NCI-H526 treated with DMSO at 0.1 percent for 48 hours (cell line): ENCODE data around the gene TFEC.
"Not testable (repeated sequence)": the region's sequence is repeated elsewhere in the genome, so short reads cannot be mapped to it uniquely, and the experiment has no call there.

Source experiments
- DNase-seq: peaks from one replicate; lab custom pipeline; 2025; lab: John Stamatoyannopoulos, UW

Gene TFEC

DNA sequence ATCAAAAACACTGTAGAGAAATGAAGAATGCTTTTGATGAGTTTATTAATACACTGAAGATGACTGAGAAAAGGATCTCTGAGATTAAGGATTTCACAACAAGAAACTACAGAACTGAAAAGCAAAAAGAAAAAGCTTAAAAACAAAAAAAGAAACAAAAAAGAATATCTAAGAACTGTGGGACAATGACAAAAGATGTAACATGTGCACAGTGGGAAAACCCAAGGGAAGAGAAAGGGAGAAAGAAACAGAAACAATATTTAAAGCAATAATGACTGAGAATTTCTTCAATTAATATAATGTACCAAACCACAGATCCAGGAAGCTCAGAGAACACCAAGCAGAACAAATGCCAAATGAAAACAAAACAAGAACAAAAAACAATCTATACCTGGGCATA, 42.2 kb downstream of the TFEC start:
- no peak for DNase-seq

DNA sequence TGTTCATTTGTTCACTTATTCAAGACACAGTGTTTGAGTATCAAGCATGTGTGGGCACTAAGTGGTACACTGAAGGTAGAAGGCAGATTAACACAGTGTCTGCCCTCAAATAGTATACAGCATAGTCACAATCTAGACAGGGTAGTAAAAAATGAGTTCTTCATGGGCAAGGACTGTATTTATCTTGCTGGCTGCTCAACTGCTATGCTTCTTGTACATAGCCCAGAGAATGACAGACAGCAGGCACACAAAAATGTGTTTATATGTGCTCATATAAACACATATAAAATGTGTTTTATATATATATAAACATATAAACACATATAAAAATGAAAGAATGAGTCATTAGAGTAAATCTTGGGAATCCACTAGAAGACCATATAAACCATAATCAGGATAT, 43.1 kb downstream of the TFEC start:
- DNase-seq: no peak

DNA sequence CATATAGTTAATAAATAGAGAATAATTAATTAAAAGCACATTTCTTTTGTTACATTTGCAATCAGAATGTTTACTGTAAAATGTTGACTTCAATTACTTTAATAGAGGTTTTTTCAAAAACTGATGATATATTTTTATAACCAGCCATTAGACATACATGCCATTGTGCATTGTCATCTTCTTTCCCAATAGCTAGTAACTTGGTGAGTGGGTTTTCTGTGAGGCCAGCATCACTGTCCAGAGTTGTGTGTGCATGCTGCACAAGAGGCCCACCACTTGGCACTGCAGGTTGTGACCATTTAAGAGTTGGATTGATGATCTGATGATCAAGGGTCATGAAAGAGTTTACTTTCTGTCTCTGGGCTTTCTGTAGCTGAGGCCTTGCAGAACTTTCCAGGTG, 46.5 kb downstream of the TFEC start:
- DNase-seq: no peak

DNA sequence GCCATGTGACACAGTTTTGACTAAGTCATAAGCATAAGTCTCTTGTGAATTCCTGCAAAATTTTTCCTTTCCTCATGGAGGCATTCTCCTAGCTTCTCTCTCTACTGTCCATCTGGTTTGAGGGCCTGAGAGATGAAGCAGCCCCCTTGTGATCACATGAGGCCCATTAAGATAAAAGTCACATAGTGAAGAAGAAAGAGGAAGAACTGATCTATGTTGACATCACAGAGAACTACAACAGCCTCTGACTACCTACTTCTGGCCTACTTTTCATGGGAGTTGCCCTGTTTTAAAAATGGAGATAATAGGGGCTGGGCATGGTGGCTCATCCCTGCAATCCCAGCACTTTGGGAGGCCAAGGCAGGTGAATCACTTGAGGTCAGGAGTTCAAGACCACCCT, 50.4 kb downstream of the TFEC start:
- no peak for DNase-seq

DNA sequence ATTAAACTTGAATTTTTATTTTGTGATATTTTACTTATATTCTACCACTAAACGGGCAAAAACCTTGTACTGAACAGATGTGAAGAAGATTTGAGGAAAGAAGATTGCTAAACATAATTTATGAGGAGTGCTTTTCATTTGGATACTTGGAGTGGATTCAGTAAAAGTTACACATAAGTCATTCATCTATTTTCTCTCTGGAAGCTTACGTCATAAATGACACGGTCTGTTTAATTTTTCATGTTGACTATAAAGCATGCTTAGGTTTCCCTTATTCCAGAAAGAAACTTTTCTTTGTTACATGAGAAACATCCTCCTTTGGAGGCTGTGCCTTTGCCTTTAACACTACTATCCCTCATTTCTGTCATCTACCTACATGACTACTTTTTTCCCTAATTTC, 53.9 kb downstream of the TFEC start:
- DNase-seq: no peak

DNA sequence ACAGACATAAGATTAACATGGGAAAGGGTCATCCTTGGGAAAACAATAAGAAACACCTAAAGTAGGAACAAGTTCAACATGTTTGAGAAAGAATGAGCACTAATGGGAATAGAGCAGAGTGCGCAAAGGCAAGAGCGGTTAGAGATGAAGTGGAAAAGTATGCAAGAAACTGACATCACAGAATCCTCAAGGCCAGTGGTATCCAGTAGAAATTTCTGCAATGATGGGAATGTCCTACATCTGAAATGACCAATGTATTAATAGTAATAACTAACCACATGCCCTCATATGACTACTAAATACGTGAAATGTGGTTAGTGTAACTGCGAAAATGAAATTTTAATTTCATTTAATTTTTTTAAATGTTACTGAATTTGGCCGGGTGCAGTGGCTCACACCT, 54.8 kb downstream of the TFEC start:
- no peak for DNase-seq

DNA sequence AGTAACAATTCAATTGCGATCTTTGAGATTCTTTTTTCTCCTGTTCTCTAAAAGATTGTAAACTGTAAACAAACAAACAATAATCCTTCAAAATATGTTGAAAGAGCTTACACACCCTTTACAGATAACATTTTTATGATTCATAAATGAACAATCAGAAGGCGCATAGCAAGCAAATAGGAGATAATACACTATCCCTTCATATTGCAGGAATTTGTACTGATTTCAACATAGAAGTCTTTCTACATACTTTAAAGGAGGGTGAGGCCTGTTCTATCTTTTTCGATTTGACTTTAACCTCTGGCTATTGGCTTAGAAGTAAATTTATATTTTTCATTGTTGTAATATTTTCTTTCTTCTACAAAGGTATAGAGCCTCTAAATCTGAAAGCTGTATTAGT, 57.2 kb downstream of the TFEC start:
- DNase-seq: no peak

DNA sequence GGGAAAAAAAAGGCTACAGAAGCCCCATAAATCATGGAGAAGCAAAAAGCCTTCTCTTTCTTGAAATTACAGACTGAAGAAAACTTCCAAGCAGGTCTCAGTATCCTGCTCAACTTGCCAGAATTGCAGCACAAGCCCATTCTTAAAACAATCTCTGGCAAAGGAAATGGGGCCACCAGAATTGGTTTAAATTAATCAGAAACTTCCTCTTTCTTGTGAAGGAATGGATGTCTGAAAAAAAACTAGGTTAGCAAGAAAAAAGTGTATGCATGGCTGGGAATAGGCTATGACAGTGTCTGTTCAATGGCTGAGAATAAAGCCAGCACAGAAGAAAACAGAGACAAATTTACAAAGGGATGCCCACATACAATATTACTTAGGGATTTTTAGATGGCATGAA, 59.1 kb downstream of the TFEC start:
- DNase-seq: no peak

DNA sequence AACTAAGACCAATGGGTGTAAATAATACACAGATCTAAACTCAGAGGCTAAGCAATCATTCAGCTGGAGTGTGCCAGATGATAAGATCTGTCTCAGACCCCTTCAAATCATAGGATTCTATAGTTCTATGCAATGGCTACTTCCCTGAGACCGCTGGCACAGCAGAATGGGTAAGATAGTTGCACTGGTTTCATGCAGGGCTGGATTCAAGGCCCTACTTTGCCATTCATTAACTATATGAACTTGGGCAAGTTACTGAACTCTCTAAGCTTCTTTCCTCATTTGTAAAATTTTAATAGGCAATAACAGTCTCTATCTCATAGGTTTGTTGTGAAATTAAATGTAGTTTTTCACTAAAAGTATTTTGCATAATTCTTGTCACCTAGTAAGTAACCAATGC, 62.0 kb downstream of the TFEC start:
- DNase-seq: no peak

DNA sequence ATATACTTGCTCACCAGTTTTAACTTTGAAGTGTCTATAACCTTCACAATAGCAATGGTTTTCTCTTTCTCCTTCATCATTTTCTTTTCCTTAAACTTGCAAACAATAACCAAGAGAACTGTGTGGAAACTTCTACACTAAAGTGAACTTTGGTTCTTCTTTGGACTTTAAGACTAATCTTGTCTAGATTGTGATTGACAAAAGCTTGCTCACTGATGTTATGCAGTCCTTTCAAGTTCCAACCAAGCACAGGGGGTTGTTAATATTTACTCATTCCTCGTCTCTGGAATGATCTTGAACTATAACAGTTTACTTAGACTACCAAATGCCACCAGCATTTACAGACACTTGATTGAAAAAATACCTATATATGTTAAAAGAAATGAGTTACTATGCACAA, 62.4 kb downstream of the TFEC start:
- DNase-seq: no peak

DNA sequence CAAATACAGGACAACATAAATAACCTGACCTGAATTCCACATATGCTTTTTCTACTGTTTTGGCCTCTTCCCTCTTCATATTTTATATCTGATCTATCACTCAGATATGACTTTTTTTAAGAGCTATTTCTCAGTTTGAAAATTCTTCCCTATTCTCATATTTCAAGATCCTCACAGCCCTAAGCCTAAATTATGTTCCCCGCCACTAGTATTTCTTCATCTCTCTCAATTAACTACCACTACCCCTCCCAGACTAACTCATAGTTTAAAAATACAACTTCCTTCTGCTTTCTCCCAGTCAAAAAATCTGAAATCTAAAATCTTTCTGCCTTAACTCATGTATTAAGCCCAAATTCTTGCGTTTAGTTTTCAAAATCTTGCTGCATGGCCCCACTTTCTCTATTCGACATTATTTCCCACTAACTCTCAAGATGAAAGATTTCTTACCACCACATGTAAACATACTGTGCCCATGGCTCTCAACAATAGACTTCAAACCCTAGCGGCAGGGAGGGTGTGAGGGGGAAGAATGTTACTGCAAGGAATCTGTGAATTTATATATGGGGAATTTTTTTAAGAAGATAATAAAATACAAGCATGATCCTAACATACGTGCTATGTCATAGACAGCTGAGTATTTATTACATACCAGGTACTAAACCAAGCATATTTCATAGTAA, 64.6 kb downstream of the TFEC start:
- DNase-seq: no peak

DNA sequence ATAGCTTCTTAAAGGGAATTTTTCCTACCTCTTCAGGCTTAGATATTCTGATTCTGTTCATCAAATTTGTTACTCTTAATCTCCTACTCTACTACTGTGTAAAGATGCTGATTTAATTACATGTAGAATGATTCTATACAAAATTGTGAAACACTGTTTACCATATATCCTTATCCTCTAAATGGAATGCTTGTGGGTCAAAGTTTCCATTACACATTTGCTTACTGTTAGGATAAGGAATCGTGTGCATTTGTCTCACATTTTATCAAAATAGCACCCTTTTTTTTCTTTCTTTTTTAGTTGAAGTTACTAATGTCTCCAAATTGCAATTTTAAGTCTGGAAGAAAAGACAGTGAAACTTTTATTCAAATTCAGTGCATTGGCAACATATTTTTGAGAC, 65.3 kb downstream of the TFEC start:
- no peak for DNase-seq

DNA sequence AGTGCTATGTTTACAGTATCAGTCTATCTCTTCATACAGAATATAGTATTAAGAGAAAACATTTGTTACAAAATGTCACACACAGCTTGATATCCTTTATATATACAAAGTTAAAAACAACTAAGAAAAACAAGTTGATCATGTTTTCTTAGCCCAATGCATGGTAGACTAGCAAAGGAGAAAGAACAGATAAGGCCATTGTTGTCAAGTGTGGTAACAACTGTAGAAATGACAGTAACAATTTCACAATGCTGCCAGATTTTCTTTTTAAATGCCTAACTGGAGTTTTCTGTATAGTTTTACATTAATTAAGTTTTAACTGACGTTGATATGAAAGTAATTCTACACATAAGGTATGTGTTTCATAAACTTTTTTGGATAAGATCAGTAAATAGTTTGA, 65.8 kb downstream of the TFEC start:
- DNase-seq: no peak

DNA sequence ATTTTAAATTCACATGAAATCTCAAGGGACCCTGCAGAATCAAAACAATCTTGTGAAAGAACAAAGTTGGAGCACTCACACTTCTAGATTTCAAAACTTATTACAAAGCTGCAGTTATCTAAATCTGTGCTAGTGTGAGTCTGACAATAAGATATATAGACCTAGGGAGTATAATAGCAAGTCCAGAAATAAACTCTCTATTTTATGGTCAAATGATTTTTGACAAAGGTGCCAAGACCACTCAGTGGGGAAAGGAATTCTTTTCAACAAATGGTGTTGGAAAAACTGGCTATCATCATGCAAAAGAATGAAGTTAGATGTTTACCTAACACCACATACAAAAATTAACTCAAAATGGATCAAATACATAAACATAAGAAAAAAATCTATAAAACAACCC, 68.2 kb downstream of the TFEC start:
- DNase-seq: no peak

DNA sequence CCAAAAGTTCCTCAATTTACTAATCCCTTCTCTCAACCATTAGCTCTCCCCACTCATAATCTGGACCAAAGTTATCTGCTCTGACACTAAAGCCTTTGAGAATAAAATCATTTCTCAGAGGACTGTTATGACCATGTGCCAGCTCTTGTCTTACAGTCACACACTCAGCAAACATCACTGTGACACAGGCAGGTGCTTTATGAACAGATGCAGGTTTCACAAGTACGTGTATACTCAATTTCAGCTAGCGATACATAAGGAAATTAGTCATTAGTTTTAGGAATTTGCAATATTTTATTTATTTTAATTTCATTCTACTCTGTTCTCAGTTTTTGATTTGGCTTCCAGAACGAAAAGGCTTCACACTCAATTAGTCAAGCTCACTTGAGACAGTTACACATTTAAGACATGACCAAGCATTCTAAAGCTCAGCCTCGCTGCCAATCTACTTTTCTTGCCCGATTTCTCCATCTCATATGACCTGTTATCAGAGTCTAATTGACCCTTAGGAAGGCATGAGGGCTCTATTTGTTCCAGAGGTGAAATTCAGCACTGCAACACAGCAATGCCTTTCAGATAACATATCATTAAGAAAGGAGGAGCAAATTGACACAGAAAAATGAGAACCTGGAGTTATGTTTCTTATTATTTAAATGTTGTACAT, 76.8 kb downstream of the TFEC start:
- no peak for DNase-seq

DNA sequence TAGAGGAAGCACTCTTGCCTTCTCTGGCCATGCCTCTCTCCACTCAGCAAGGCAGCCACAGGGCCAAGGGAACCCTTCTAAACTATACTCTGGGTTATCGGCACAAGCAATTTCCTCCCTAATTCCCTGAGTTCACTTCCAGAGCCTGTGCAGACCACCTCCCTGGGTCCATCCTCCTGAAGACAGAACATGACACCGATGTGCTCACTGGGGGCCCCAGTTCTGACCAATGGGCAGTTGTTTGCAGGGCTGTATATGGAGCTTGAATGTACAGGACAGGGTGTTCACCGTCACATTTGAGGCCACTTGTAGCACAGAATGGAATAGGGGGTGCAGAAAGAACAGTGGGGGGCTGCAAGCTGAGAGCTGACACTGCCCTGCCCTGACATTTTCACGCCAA, 77.7 kb downstream of the TFEC start:
- no peak for DNase-seq

DNA sequence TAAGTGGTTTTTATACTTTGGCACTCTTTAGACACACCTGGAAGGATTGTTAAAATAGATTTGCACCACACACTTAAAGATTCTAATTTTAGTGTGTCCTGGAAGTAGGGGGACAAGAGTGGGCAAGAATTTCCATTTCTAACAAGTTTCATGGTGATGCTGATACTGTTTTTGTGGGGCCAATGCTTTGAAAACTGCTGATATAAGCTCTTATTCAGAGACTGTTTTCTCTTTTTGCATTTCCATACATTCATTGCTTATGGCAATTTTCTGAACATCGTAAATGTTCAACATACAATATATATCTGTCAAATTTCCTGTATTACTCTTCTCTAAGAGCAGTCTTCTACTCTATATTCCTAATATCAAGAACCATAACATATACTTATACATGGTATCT, 79.0 kb downstream of the TFEC start:
- DNase-seq: no peak

DNA sequence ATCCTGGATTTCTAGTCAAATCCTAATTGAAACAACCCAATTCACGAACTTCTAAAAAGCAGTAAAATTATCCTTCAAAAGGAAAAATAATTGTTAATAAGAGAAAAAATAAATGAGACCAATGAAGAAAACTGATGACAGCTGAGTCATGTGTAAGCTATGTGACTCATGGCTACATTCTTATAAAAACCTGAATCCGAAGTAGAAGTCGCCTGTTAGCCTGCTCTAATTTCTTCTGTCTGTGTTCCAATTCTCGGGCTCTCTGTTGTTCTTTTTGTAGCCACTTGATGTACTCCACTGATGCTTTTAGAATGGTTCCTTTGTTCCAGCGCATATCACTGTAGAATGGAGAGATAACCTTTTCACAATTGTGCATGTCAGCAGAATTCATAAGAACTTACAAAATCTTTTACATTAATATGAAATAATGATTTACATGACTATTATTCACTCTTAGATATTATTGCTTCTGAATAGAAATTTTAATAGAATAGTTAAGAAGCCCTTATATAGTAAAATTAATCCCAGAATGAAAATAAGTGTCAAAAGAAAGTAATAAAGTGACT, 88.8 kb downstream of the TFEC start:
- DNase-seq: no peak

DNA sequence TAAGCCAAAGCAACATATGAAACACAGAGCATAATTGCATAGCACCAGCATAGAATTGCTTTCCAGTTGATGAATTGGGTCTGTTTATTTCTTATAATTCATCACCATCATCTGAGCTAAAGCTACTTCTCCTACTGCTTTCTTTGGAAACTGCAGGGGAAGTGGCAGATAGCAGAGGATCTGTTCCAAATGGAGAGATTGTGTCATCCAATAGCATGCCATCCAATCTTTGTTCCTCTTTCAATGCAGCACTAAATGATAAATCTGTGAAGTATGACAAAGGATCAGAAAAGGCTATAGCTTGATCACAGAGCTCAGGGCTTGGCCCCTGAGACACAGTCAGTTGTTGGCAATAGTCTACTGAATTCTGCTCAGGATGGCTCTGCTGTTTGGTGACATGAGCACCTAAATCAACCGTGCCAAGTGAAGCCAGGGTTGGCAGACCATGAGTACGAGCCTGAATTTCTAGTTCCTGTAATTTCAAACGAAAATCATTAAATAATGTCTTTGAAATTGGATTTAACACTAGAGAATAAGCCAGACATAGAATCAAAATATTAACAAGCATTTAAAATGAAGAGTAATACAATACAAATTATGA, 90.0 kb downstream of the TFEC start:
- DNase-seq: no peak

DNA sequence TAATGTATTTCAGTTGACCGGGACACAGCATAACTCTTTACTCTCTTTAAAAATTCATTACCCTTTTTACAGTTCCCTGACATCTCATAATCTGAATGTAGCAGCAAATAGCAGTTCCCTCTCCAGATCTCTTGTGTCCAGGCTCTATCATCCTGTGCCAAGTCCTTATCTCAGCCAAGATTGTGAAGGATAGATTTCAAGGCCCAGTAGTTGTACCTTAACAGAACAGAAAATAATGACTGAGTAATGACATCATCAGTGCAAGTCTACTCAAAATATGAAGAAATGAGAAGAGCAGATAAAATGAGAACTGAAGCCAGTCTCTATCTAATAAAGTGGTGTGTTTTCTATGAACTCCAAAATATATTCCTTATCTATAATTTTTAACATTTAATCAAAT, 92.6 kb downstream of the TFEC start:
- DNase-seq: no peak

DNA sequence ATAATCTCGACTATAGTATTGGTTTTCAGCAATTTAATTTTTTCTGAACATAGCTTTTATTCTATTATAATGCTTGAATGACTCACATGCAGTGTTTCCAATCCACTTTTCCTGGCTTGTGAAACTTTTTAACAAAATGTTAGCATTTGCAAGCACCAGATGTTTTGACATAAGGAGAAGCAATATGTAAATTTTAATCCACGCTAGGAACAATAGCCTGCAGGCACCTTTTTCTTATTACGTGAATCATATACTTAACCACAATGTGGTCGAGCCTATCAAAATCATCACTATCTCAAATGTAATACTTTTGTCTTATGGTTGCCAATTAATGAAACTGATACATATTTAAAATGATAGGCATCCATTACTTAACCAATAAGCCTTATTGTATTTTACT, 97.1 kb downstream of the TFEC start:
- DNase-seq: no peak

DNA sequence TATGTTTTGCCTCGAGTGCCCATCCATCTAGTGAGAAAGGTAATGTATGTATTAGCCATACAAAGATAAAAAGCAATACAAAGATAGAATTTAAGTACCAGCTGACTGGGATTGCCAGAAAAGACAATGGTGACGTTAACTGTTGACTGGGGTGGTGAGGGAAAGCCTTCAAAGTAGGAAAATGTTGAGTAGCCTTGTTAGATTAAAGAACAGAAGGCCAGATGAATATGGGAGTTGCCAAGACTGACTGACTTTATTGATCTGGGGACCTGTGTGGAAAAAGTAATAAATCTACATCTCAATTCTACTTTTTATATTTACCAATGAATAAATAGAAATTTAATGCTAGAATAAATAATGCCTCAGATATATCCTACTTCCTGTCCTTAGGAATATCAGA, 97.7 kb downstream of the TFEC start:
- no peak for DNase-seq

DNA sequence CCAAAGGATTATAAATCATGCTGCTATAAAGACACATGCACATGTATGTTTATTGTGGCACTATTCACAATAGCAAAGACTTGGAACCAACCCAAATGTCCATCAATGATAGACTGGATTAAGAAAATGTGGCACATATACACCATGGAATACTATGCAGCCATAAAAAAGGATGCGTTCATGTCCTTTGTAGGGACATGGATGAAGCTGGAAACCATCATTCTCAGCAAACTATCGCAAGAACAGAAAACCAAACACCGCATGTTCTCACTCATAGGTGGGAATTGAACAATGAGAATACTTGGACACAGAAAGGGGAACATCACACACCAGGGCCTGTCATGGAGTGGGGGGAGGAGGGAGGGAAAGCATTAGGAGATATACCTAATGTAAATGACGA, 100.4 kb downstream of the TFEC start:
- DNase-seq: not testable (repeated sequence)

DNA sequence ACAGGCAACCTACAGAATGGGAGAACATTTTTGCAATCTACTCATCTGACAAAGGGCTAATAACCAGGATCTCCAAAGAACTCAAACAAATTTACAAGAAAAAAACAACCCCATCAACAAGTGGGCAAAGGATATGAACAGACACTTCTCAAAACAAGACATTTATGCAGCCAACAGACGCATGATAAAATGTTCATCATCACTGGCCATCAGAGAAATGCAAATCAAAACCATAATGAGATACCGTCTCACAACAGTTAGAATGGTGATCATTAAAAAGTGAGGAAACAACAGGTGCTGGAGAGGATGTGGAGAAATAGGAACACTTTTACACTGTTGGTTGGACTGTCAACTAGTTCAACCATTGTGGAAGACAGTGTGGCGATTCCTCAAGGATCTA, 100.8 kb downstream of the TFEC start:
- not testable (repeated sequence) for DNase-seq
